ENCODE measurements around the gene MYL2.
A peak's percentile ranks its signal among the peaks of the same experiment; 100 is the strongest.

Gene MYL2

GRCh38 chr12:110928700-110929099 lies 8.3 kb upstream of the MYL2 start:
- no peak overlapping the region for H3K27ac ChIP-seq
- intact Hi-C loops (cut with DNase I; ENCODE audit: low total_unique reads), result no loop called here

GRCh38 chr12:110927546-110927945 lies 7.2 kb upstream of the MYL2 start:
- H3K4me1 ChIP-seq, result no peaks in the 10 kb centered on the region
- H3K36me3 ChIP-seq, result no peaks in the 10 kb centered on the region
- DNase-seq, result peak in 1 of 2 donors; percentile 16
- H3K27ac ChIP-seq, result no peak overlapping the region
- no peak overlapping the region for H3K4me3 ChIP-seq
- TF ChIP-seq CTCF (IDR thresholded peaks at IDR 0.05), result no peak
- peaks cover 0 to 45% of the 10 kb centered on the region in 2 donors for H3K27me3 ChIP-seq
- intact Hi-C loops (cut with DNase I; ENCODE audit: low total_unique reads), result no loop called here
- H3K9me3 ChIP-seq, result no peaks in the 10 kb centered on the region

More at GRCh38 chr12:110928700-110929099, 8.3 kb upstream of the MYL2 start:
- Histone ChIP-seq H3K9me3 (no peaks in the 10 kb centered on the region), H3K4me1 (no peaks in the 10 kb centered on the region), H3K4me3 (no peak overlapping the region), H3K36me3 (no peaks in the 10 kb centered on the region), H3K27me3 (peaks cover 0 to 44% of the 10 kb centered on the region in 2 donors)
- DNase-seq, result peak in 1 of 2 donors; percentile 43
- TF ChIP-seq CTCF (IDR thresholded peaks at IDR 0.05), result no peak

GRCh38 chr12:110923692-110924334 lies 3.4 kb upstream of the MYL2 start:
- intact Hi-C loops (cut with DNase I; ENCODE audit: low total_unique reads), result no loop called here
- no peak for TF ChIP-seq CTCF (IDR thresholded peaks at IDR 0.05)
- Histone ChIP-seq H3K27ac (no peak overlapping the region), H3K4me3 (no peak overlapping the region), H3K4me1 (no peaks in the 10 kb centered on the region), H3K27me3 (peaks cover 0 to 48% of the 10 kb centered on the region in 2 donors), H3K36me3 (no peaks in the 10 kb centered on the region), H3K9me3 (no peaks in the 10 kb centered on the region)
- peak in 1 of 2 donors; percentile 42 for DNase-seq

GRCh38 chr12:110923192-110923591 lies 2.8 kb upstream of the MYL2 start:
- Histone ChIP-seq H3K27me3 (peaks cover 0 to 46% of the 10 kb centered on the region in 2 donors), H3K27ac (no peak overlapping the region), H3K4me1 (no peaks in the 10 kb centered on the region), H3K9me3 (no peaks in the 10 kb centered on the region), H3K4me3 (no peak overlapping the region), H3K36me3 (no peaks in the 10 kb centered on the region)
- intact Hi-C loops (cut with DNase I; ENCODE audit: low total_unique reads), result no loop called here
- DNase-seq, result no peak
- TF ChIP-seq CTCF (IDR thresholded peaks at IDR 0.05), result no peak

- Histone ChIP-seq H3K36me3 (no peaks in the 10 kb centered on the region), H3K9me3 (no peaks in the 10 kb centered on the region), H3K4me1 (no peaks in the 10 kb centered on the region), H3K4me3 (no peak overlapping the region), H3K27me3 (peaks cover 0 to 45% of the 10 kb centered on the region in 2 donors), H3K27ac (no peak overlapping the region)
- TF ChIP-seq CTCF (IDR thresholded peaks at IDR 0.05), result no peak
- DNase-seq, result no peak
- intact Hi-C loops (cut with DNase I; ENCODE audit: low total_unique reads), result no loop called here
Observed at GRCh38 chr12:110922652-110923051, 2.3 kb upstream of the MYL2 start.

Data from tibial artery (tissue), 4 donors.